IPS-15b (cell line): ENCODE data around the gene CAMSAP2.

Source experiments
- H3K27me3 ChIP-seq: one replicate; pipeline ENCODE4 v1.6.1; 2013; ENCODE audit warnings: low read length; ENCODE audit not compliant: control insufficient read depth, insufficient read depth
- H3K36me3 ChIP-seq: one replicate; pipeline ENCODE4 v1.6.1; 2013; ENCODE audit warnings: low read length; ENCODE audit not compliant: control insufficient read depth, insufficient read depth
- H3K4me1 ChIP-seq: one replicate; pipeline ENCODE4 v1.6.1; 2013; ENCODE audit warnings: mild to moderate bottlenecking, low read length; ENCODE audit not compliant: control insufficient read depth, insufficient read depth
- H3K4me3 ChIP-seq: one replicate; pipeline ENCODE4 v1.5.1; 2013; ENCODE audit warnings: low read depth, low read length
- H3K9ac ChIP-seq: one replicate; pipeline ENCODE4 v1.6.1; 2013; ENCODE audit warnings: low read depth, mild to moderate bottlenecking, low read length
- H3K9me3 ChIP-seq: one replicate; pipeline ENCODE4 v1.6.1; 2013; ENCODE audit warnings: mild to moderate bottlenecking, low read length; ENCODE audit not compliant: control insufficient read depth, insufficient read depth

The CAMSAP2 gene

GRCh38 chr1:200738327-200738948 is at the start of gene CAMSAP2:
TSS of gene CAMSAP2 (plus strand) at chr1:200738893. CDS start at chr1:200739828, 935 bp downstream.
- Histone ChIP-seq H3K9me3 (no peaks in the 10 kb centered on the region), H3K4me3 (peak within 1 kb of the TSS; percentile 91), H3K36me3 (no peaks in the 10 kb centered on the region), H3K27me3 (peaks cover 10% of the 10 kb centered on the region), H3K4me1 (peaks cover 11% of the 10 kb centered on the region), H3K9ac (peak within 1 kb of the TSS; percentile 80)

GRCh38 chr1:200692316-200692715 is 46.4 kb upstream of the CAMSAP2 start:
- Histone ChIP-seq H3K9ac (no peak overlapping the region), H3K4me3 (no peak overlapping the region), H3K36me3 (no peaks in the 10 kb centered on the region), H3K27me3 (no peaks in the 10 kb centered on the region), H3K9me3 (no peaks in the 10 kb centered on the region), H3K4me1 (peaks cover 4% of the 10 kb centered on the region)

GRCh38 chr1:200693327-200693726 is 45.4 kb upstream of the CAMSAP2 start:
- H3K9ac ChIP-seq = no peak overlapping the region
- no peaks in the 10 kb centered on the region for H3K36me3 ChIP-seq
- H3K27me3 ChIP-seq = no peaks in the 10 kb centered on the region
- no peak overlapping the region for H3K4me3 ChIP-seq
- no peaks in the 10 kb centered on the region for H3K9me3 ChIP-seq
- H3K4me1 ChIP-seq = no peaks in the 10 kb centered on the region

- H3K9ac ChIP-seq = no peak overlapping the region
- H3K4me3 ChIP-seq = no peak overlapping the region
- no peaks in the 10 kb centered on the region for H3K36me3 ChIP-seq
- no peaks in the 10 kb centered on the region for H3K4me1 ChIP-seq
- H3K27me3 ChIP-seq = no peaks in the 10 kb centered on the region
- H3K9me3 ChIP-seq = no peaks in the 10 kb centered on the region
Observed at GRCh38 chr1:200694738-200695137, 44.0 kb upstream of the CAMSAP2 start.

- H3K4me1 ChIP-seq = peaks cover 2% of the 10 kb centered on the region
- no peak overlapping the region for H3K4me3 ChIP-seq
Observed at GRCh38 chr1:200699871-200700270, 38.8 kb upstream of the CAMSAP2 start.

GRCh38 chr1:200704986-200705500 is 33.6 kb upstream of the CAMSAP2 start:
- Histone ChIP-seq H3K27me3 (no peaks in the 10 kb centered on the region), H3K9ac (no peak overlapping the region), H3K9me3 (no peaks in the 10 kb centered on the region), H3K4me3 (no peak overlapping the region), H3K36me3 (no peaks in the 10 kb centered on the region), H3K4me1 (peaks cover under 1% of the 10 kb centered on the region)

More at GRCh38 chr1:200699871-200700270, 38.8 kb upstream of the CAMSAP2 start:
- Histone ChIP-seq H3K9me3 (no peaks in the 10 kb centered on the region), H3K36me3 (no peaks in the 10 kb centered on the region), H3K27me3 (no peaks in the 10 kb centered on the region), H3K9ac (no peak overlapping the region)

- H3K27me3 ChIP-seq = no peaks in the 10 kb centered on the region
- H3K9ac ChIP-seq = no peak overlapping the region
- H3K9me3 ChIP-seq = no peaks in the 10 kb centered on the region
- no peak overlapping the region for H3K4me3 ChIP-seq
- H3K36me3 ChIP-seq = no peaks in the 10 kb centered on the region
- no peaks in the 10 kb centered on the region for H3K4me1 ChIP-seq
Observed at GRCh38 chr1:200706111-200706814, 32.4 kb upstream of the CAMSAP2 start.

GRCh38 chr1:200707116-200707515 is 31.6 kb upstream of the CAMSAP2 start:
- Histone ChIP-seq H3K4me1 (no peaks in the 10 kb centered on the region), H3K36me3 (no peaks in the 10 kb centered on the region), H3K4me3 (no peak overlapping the region), H3K9ac (no peak overlapping the region), H3K27me3 (no peaks in the 10 kb centered on the region), H3K9me3 (no peaks in the 10 kb centered on the region)

GRCh38 chr1:200708161-200708560 is 30.5 kb upstream of the CAMSAP2 start:
- Histone ChIP-seq H3K9me3 (no peaks in the 10 kb centered on the region), H3K4me1 (no peaks in the 10 kb centered on the region), H3K36me3 (no peaks in the 10 kb centered on the region), H3K27me3 (no peaks in the 10 kb centered on the region), H3K4me3 (no peak overlapping the region), H3K9ac (no peak overlapping the region)

GRCh38 chr1:200708769-200709168 is 29.9 kb upstream of the CAMSAP2 start:
- Histone ChIP-seq H3K27me3 (no peaks in the 10 kb centered on the region), H3K9me3 (no peaks in the 10 kb centered on the region), H3K36me3 (no peaks in the 10 kb centered on the region), H3K4me3 (no peak overlapping the region), H3K9ac (no peak overlapping the region), H3K4me1 (no peaks in the 10 kb centered on the region)

- Histone ChIP-seq H3K4me3 (no peak overlapping the region), H3K9ac (no peak overlapping the region), H3K4me1 (no peaks in the 10 kb centered on the region)
Observed at GRCh38 chr1:200710166-200710565, 28.5 kb upstream of the CAMSAP2 start.

More at GRCh38 chr1:200710166-200710565, 28.5 kb upstream of the CAMSAP2 start:
- Histone ChIP-seq H3K9me3 (no peaks in the 10 kb centered on the region), H3K27me3 (no peaks in the 10 kb centered on the region), H3K36me3 (no peaks in the 10 kb centered on the region)
